OCI-LY3 (cell line): ENCODE measurements around the gene GNG14.

ENCODE experiments used
- EZH2phosphoT487 ChIP-seq: fragments of 200-600 bp; shearing (Covaris generic); IDR thresholded peaks from 2 replicates; pipeline ENCODE4 v1.6.1; 2018; ENCODE audit warnings: antibody characterized with exemption, mixed run types, low read depth
- TF ChIP-seq, protein P1 (sequence below): fragments of 200-600, 300-600 bp; sonication (generic); IDR thresholded peaks from 2 replicates; pipeline ENCODE4 v1.5.1; 2014; ENCODE audit warnings: antibody characterized with exemption, low read length, low read depth

GRCh38 chr19:12687496-12688196 is at the start of gene GNG14:
- TF ChIP-seq, protein P1, sequence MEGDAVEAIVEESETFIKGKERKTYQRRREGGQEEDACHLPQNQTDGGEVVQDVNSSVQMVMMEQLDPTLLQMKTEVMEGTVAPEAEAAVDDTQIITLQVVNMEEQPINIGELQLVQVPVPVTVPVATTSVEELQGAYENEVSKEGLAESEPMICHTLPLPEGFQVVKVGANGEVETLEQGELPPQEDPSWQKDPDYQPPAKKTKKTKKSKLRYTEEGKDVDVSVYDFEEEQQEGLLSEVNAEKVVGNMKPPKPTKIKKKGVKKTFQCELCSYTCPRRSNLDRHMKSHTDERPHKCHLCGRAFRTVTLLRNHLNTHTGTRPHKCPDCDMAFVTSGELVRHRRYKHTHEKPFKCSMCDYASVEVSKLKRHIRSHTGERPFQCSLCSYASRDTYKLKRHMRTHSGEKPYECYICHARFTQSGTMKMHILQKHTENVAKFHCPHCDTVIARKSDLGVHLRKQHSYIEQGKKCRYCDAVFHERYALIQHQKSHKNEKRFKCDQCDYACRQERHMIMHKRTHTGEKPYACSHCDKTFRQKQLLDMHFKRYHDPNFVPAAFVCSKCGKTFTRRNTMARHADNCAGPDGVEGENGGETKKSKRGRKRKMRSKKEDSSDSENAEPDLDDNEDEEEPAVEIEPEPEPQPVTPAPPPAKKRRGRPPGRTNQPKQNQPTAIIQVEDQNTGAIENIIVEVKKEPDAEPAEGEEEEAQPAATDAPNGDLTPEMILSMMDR, result no peak
- no peak for TF ChIP-seq EZH2phosphoT487
